ENCODE data around the gene FKBP5.

GRCh38 chr6:35681298-35681697 lies 7.4 kb downstream of the FKBP5 start:
- TF ChIP-seq CTCF (IDR thresholded peaks at IDR 0.05; ENCODE audit: borderline replicate concordance, extremely low read depth, low read length, poor library complexity, severe bottlenecking) = no peak
- no peak for TF ChIP-seq EZH2 (IDR thresholded peaks at IDR 0.05; ENCODE audit: borderline replicate concordance, low read depth, low read length, severe bottlenecking)

Measured in DND-41 (cell line).